Measurements from ENCODE around the gene GLIS1. TPM values are rescaled to one million over a fixed set of nuclear protein-coding genes. Genes with fewer than 3 reads are reported as not detected.

Gene GLIS1
- total and polyA plus RNA-seq, 2 of the 8 experiments (the other 6 are each of a cell fraction or from before 2014, with no cell fraction given) = 0.15 to 0.22 TPM

DNA sequence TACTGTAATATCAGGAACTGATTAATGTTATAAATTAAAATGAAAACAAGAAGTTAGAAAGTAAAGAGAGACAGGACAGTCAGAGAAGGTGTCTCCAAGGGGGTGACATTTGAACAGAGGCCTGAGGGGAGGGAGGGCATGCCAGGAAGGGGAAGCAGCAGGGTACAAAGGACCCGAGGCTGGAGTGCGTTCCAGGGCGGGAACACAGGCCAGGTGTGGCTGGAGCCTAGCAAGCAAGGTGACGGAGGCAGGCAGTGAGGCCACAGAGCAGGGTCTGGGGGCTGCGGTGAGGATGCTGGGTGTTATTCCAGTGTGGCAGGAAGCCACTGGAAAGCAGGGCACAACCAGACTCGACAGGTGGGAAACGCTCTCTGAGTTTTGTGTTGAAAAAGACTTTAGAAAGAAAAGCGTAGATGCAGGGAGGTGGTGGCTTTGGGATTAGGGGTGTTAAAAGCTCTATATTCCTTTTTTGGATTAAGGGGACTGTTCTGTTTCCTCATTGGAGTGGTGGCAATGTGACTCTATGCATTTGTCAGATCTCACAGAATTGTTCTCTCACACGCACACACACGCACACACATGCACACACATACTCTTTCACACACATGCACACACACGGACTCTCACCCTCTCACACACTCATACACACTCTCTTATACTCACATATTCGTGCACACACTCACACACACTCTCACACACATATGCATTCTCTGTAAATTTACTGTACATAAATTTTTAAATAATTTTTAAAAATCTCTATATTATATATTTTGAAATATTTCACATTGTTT lies 124.5 kb downstream of the GLIS1 start:
- H2BK20ac ChIP-seq (ENCODE audit: low read length) = no peak overlapping the region
- no peak overlapping the region for H3K4ac ChIP-seq (replicated peaks; ENCODE audit: insufficient read length, low read depth, low read length)
- peaks cover 0 to 9% of the 10 kb centered on the region in 2 experiments; a peak in 3 of 4 replicates for H3K9me3 ChIP-seq (ENCODE audit: insufficient read depth in 2 of 2, low read depth in 1 of 2, low read length in 1 of 2)
- no peak overlapping the region for H3K18ac ChIP-seq (ENCODE audit: extremely low read depth, low read length)
- whole genome bisulfite sequencing, 2 experiments (ENCODE audit: extremely low coverage in 1 of 2, insufficient coverage in 1 of 2, insufficient read length in 1 of 2, insufficient replicate concordance in 2 of 2, low coverage in 1 of 2, low lambda C conversion rate in 2 of 2, missing lambda C conversion rate in 1 of 2) = 62 to 100% methylated on average over 1 to 12 of the region's 12 CpGs
- H3K4me2 ChIP-seq (ENCODE audit: insufficient read depth in 1 of 2, low read depth in 2 of 2, low read length in 2 of 2) = no peak overlapping the region
- no peaks in the 10 kb centered on the region for H3K36me3 ChIP-seq (ENCODE audit: control insufficient read depth in 2 of 4, insufficient read depth in 4 of 4, low read length in 3 of 4)
- no peaks in the 10 kb centered on the region for H3K23me2 ChIP-seq (ENCODE audit: low read depth, low read length)
- H3K4me1 ChIP-seq (replicated peaks in 1 of 4; ENCODE audit: control insufficient read depth in 3 of 4, insufficient read depth in 4 of 4, low read length in 3 of 4) = peaks cover 2 to 3% (median 3%) of the 10 kb centered on the region in 4 experiments; a peak in 5 of 7 replicates
- H3K9ac ChIP-seq (replicated peaks in 1 of 4; ENCODE audit: extremely low read depth in 1 of 4, low read depth in 3 of 4, low read length in 3 of 4) = peak overlapping the region in 1 of 4 experiments; percentile 50; a peak in 2 of 7 replicates
- no peak overlapping the region for H3K4me3 ChIP-seq (ENCODE audit: extremely low read depth in 1 of 4, insufficient read depth in 2 of 4, low read depth in 3 of 4, low read length in 4 of 4)
- H3K23ac ChIP-seq (ENCODE audit: insufficient read length) = no peak overlapping the region
- 0 out of 2 replicates have a peak overlapping the region, but pooled peaks have one; percentile 13 for H2BK12ac ChIP-seq (ENCODE audit: low read depth, low read length)
- H4K91ac ChIP-seq (replicated peaks; ENCODE audit: insufficient read length, low read length) = no peak overlapping the region
- FAIRE-seq (no peak), DNase-seq (ENCODE audit: low read depth in 1 of 2, low spot score in 2 of 2) (no peak)
- no peak overlapping the region for H4K8ac ChIP-seq (ENCODE audit: extremely low read depth, insufficient read depth, low read length)
- H2AFZ ChIP-seq (ENCODE audit: low read length) = no peak overlapping the region
- no peak for TF ChIP-seq MAFK (IDR thresholded peaks at IDR 0.05; ENCODE audit: low read depth, low read length)
- no peak for TF ChIP-seq CEBPB (IDR thresholded peaks at IDR 0.05; ENCODE audit: low read depth, low read length)
- TF ChIP-seq NRF1 (IDR thresholded peaks at IDR 0.05; ENCODE audit: low read depth, low read length) = no peak
- no peak for TF ChIP-seq ASH2L (IDR thresholded peaks at IDR 0.05; ENCODE audit: low read length)
- TF ChIP-seq, protein P1, sequence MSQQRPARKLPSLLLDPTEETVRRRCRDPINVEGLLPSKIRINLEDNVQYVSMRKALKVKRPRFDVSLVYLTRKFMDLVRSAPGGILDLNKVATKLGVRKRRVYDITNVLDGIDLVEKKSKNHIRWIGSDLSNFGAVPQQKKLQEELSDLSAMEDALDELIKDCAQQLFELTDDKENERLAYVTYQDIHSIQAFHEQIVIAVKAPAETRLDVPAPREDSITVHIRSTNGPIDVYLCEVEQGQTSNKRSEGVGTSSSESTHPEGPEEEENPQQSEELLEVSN (IDR thresholded peaks at IDR 0.05) = peak; percentile 84
- TF ChIP-seq JUN (IDR thresholded peaks at IDR 0.05; ENCODE audit: low read depth, low read length) = no peak
- 0 out of 2 replicates have a peak, but pooled peaks have one; percentile 44 for TF ChIP-seq TEAD4 (IDR thresholded peaks at IDR 0.05; ENCODE audit: low read depth, low read length)
- no peak for TF ChIP-seq SRF (IDR thresholded peaks at IDR 0.05; ENCODE audit: low read depth, low read length)
- no peak for TF ChIP-seq RAD21 (IDR thresholded peaks at IDR 0.05 in 1 of 2, conservative IDR thresholded peaks at IDR 0.05 in 1 of 2; ENCODE audit: low read depth in 2 of 2, low read length in 2 of 2)
- TF ChIP-seq SP1 (IDR thresholded peaks at IDR 0.05; ENCODE audit: low read depth, low read length) = no peak
- TF ChIP-seq, protein P2, sequence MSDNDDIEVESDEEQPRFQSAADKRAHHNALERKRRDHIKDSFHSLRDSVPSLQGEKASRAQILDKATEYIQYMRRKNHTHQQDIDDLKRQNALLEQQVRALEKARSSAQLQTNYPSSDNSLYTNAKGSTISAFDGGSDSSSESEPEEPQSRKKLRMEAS (IDR thresholded peaks at IDR 0.05) = peak; percentile 59; the same call in 1 of the 2 replicates
- no peaks in the 10 kb centered on the region for H3K79me1 ChIP-seq (ENCODE audit: low read depth, low read length)
- no peaks in the 10 kb centered on the region for H3K27me3 ChIP-seq (replicated peaks in 1 of 4; ENCODE audit: control insufficient read depth in 3 of 4, extremely low read depth in 1 of 4, insufficient read depth in 3 of 4, low read length in 3 of 4)
- CTCF ChIA-PET (ENCODE audit: partially characterized antibody) = interaction anchor here (1.2 to 3.7 kb wide), 3 partner anchors 8 to 68 kb away, joined by 3 to 18 read pairs (median 17); no protein-coding TSS in a partner anchor
- H2BK120ac ChIP-seq (replicated peaks; ENCODE audit: low read depth, low read length) = peak overlapping the region; percentile 60
- no peak overlapping the region for H3K27ac ChIP-seq (ENCODE audit: low read depth, low read length)
- H4K20me1 ChIP-seq (replicated peaks in 1 of 2; ENCODE audit: control insufficient read depth in 1 of 2, insufficient read depth in 2 of 2, low read length in 2 of 2) = no peaks in the 10 kb centered on the region
- peak overlapping the region; percentile 11; the same call in 1 of the 2 replicates for H2AK5ac ChIP-seq (ENCODE audit: low read depth, low read length)
- H4K5ac ChIP-seq (ENCODE audit: insufficient read length, low read depth, low read length) = no peak overlapping the region
- POLR2A ChIA-PET (ENCODE audit: partially characterized antibody) = no interaction called here
- no peak overlapping the region for H3K14ac ChIP-seq (ENCODE audit: insufficient read length)
- H2BK15ac ChIP-seq (ENCODE audit: low read length) = 0 out of 2 replicates have a peak overlapping the region, but pooled peaks have one; percentile 21
- H3K79me2 ChIP-seq (ENCODE audit: control insufficient read depth in 1 of 2, insufficient read depth in 2 of 2, low read length in 2 of 2) = no peaks in the 10 kb centered on the region
- H3K56ac ChIP-seq (replicated peaks; ENCODE audit: insufficient read length, low read depth, low read length) = peak overlapping the region; percentile 49
- no peak overlapping the region for H2BK5ac ChIP-seq (ENCODE audit: low read depth, low read length)

Measured in H1 (cell line).